Activated CD4-positive, alpha-beta T cell treated with anti-CD3 and anti-CD28 coated beads, Interleukin-2, amount 10 ng/mL, durations not matched to agents 7 days and 5 days (primary cell): ENCODE data around the gene PRRG3. TPM values are rescaled to one million over a fixed set of nuclear protein-coding genes. Genes with fewer than 3 reads are reported as not detected.

Experiments used
- CTCF ChIA-PET: fragments of 350-600 bp; sonication (Branson Sonifier 250); formaldehyde crosslinking; loops from one replicate; lab custom pipeline; 2021; ENCODE audit warnings: antibody characterized with exemption; lab: Charles Lee
- POLR2A ChIA-PET: fragments of 350-600 bp; sonication (Branson Sonifier 250); formaldehyde crosslinking; loops from one replicate; lab custom pipeline; 2021; ENCODE audit warnings: antibody characterized with exemption; lab: Charles Lee
- DNase-seq: peaks from one replicate; pipeline ENCODE4 v3.0.0-alpha.2; 2020
- H3K27ac Mint-ChIP-seq: one replicate; pipeline ENCODE4 v1.8.0; 2021; ENCODE audit warnings: mild to moderate bottlenecking, moderate library complexity, mixed read lengths
- H3K27me3 Mint-ChIP-seq: one replicate; pipeline ENCODE4 v1.8.0; 2021; ENCODE audit warnings: mixed read lengths
- H3K36me3 Mint-ChIP-seq: one replicate; pipeline ENCODE4 v1.8.0; 2021; ENCODE audit warnings: low read depth, mixed read lengths
- H3K4me1 Mint-ChIP-seq: one replicate; pipeline ENCODE4 v1.8.0; 2021; ENCODE audit warnings: mixed read lengths
- H3K4me3 Mint-ChIP-seq: one replicate; pipeline ENCODE4 v1.8.0; 2021; ENCODE audit warnings: mild to moderate bottlenecking, moderate library complexity, mixed read lengths
- H3K9me3 Mint-ChIP-seq: one replicate; pipeline ENCODE4 v1.8.0; 2021; ENCODE audit warnings: mixed read lengths
- total RNA-seq, 2 experiments: library from RNA; stranded (reverse); gene quantifications; one replicate each; pipeline ENCODE4 v1.2.3, GENCODE V29; 2021

PRRG3 gene
- total RNA-seq, 2 experiments from 2014 or later = not detected

GRCh38 chrX:151736685-151737084 is 41.4 kb downstream of the PRRG3 start:
- no peak overlapping the region for H3K27ac Mint-ChIP-seq
- no peaks in the 10 kb centered on the region for H3K9me3 Mint-ChIP-seq
- no peak for DNase-seq
- H3K4me1 Mint-ChIP-seq = no peaks in the 10 kb centered on the region
- H3K36me3 Mint-ChIP-seq = no peaks in the 10 kb centered on the region
- POLR2A ChIA-PET = no interaction called here
- no peaks in the 10 kb centered on the region for H3K27me3 Mint-ChIP-seq
- CTCF ChIA-PET = no interaction called here
- H3K4me3 Mint-ChIP-seq = no peak overlapping the region

- ChIA-PET POLR2A (no interaction called here), CTCF (no interaction called here)
- no peak overlapping the region for H3K27ac Mint-ChIP-seq
- no peak overlapping the region for H3K4me3 Mint-ChIP-seq
- H3K9me3 Mint-ChIP-seq = no peaks in the 10 kb centered on the region
- H3K27me3 Mint-ChIP-seq = no peaks in the 10 kb centered on the region
- DNase-seq = no peak
- no peaks in the 10 kb centered on the region for H3K36me3 Mint-ChIP-seq
- H3K4me1 Mint-ChIP-seq = no peaks in the 10 kb centered on the region
Measured at GRCh38 chrX:151737494-151737893, 42.2 kb downstream of the PRRG3 start.

GRCh38 chrX:151738751-151739150 is 43.5 kb downstream of the PRRG3 start:
- no peaks in the 10 kb centered on the region for H3K27me3 Mint-ChIP-seq
- ChIA-PET CTCF (no interaction called here), POLR2A (no interaction called here)
- H3K27ac Mint-ChIP-seq = no peak overlapping the region
- no peaks in the 10 kb centered on the region for H3K9me3 Mint-ChIP-seq
- no peak for DNase-seq
- H3K36me3 Mint-ChIP-seq = no peaks in the 10 kb centered on the region
- H3K4me3 Mint-ChIP-seq = no peak overlapping the region
- H3K4me1 Mint-ChIP-seq = no peaks in the 10 kb centered on the region

GRCh38 chrX:151741606-151742005 is 46.3 kb downstream of the PRRG3 start:
- Mint-ChIP-seq H3K27ac (no peak overlapping the region), H3K4me3 (no peak overlapping the region), H3K9me3 (no peaks in the 10 kb centered on the region), H3K27me3 (no peaks in the 10 kb centered on the region), H3K4me1 (no peaks in the 10 kb centered on the region), H3K36me3 (no peaks in the 10 kb centered on the region)
- ChIA-PET POLR2A (no interaction called here), CTCF (no interaction called here)
- no peak for DNase-seq

- no peaks in the 10 kb centered on the region for H3K4me1 Mint-ChIP-seq
- no peak for DNase-seq
- no peak overlapping the region for H3K4me3 Mint-ChIP-seq
- no peaks in the 10 kb centered on the region for H3K36me3 Mint-ChIP-seq
- POLR2A ChIA-PET = no interaction called here
- H3K27me3 Mint-ChIP-seq = no peaks in the 10 kb centered on the region
- H3K9me3 Mint-ChIP-seq = no peaks in the 10 kb centered on the region
- CTCF ChIA-PET = no interaction called here
- no peak overlapping the region for H3K27ac Mint-ChIP-seq
Measured at GRCh38 chrX:151742311-151742710, 47.1 kb downstream of the PRRG3 start.

GRCh38 chrX:151743651-151744470 is 48.6 kb downstream of the PRRG3 start:
- no peaks in the 10 kb centered on the region for H3K36me3 Mint-ChIP-seq
- H3K27ac Mint-ChIP-seq = no peak overlapping the region
- ChIA-PET CTCF (no interaction called here), POLR2A (no interaction called here)
- H3K27me3 Mint-ChIP-seq = no peaks in the 10 kb centered on the region
- H3K4me3 Mint-ChIP-seq = no peak overlapping the region
- DNase-seq = no peak
- H3K4me1 Mint-ChIP-seq = no peaks in the 10 kb centered on the region
- no peaks in the 10 kb centered on the region for H3K9me3 Mint-ChIP-seq

GRCh38 chrX:151745651-151746050 is 50.4 kb downstream of the PRRG3 start:
- Mint-ChIP-seq H3K27me3 (no peaks in the 10 kb centered on the region), H3K4me1 (no peaks in the 10 kb centered on the region), H3K4me3 (no peak overlapping the region), H3K36me3 (no peaks in the 10 kb centered on the region), H3K27ac (no peak overlapping the region), H3K9me3 (no peaks in the 10 kb centered on the region)
- DNase-seq = no peak
- CTCF ChIA-PET = no interaction called here
- POLR2A ChIA-PET = no interaction called here

GRCh38 chrX:151746502-151746901 is 51.2 kb downstream of the PRRG3 start:
- no peak for DNase-seq
- CTCF ChIA-PET = interaction anchor here (0.6 kb wide), 1 partner anchor 608 kb away, joined by 3 read pairs; no protein-coding TSS in a partner anchor
- Mint-ChIP-seq H3K36me3 (no peaks in the 10 kb centered on the region), H3K4me1 (no peaks in the 10 kb centered on the region), H3K27ac (no peak overlapping the region), H3K9me3 (no peaks in the 10 kb centered on the region), H3K27me3 (no peaks in the 10 kb centered on the region), H3K4me3 (no peak overlapping the region)
- POLR2A ChIA-PET = no interaction called here

- DNase-seq = no peak
- no peak overlapping the region for H3K27ac Mint-ChIP-seq
- no peaks in the 10 kb centered on the region for H3K27me3 Mint-ChIP-seq
- H3K36me3 Mint-ChIP-seq = no peaks in the 10 kb centered on the region
- H3K9me3 Mint-ChIP-seq = no peaks in the 10 kb centered on the region
- POLR2A ChIA-PET = no interaction called here
- CTCF ChIA-PET = interaction anchor here (0.6 kb wide), 2 partner anchors 50 to 668 kb away, joined by 4 to 6 read pairs; no protein-coding TSS in a partner anchor
- H3K4me1 Mint-ChIP-seq = no peaks in the 10 kb centered on the region
- no peak overlapping the region for H3K4me3 Mint-ChIP-seq
Measured at GRCh38 chrX:151750511-151750910, 55.3 kb downstream of the PRRG3 start.

- H3K36me3 Mint-ChIP-seq = no peaks in the 10 kb centered on the region
- POLR2A ChIA-PET = interaction anchor here (0.6 kb wide), 1 partner anchor 318 kb away, joined by 6 read pairs; no protein-coding TSS in a partner anchor
- H3K27ac Mint-ChIP-seq = no peak overlapping the region
- H3K4me3 Mint-ChIP-seq = no peak overlapping the region
- no peaks in the 10 kb centered on the region for H3K9me3 Mint-ChIP-seq
- no peak for DNase-seq
- CTCF ChIA-PET = interaction anchor here (1.2 kb wide), 2 partner anchors 26 to 880 kb away, joined by 3 read pairs; no protein-coding TSS in a partner anchor
- H3K27me3 Mint-ChIP-seq = no peaks in the 10 kb centered on the region
- H3K4me1 Mint-ChIP-seq = no peaks in the 10 kb centered on the region
Measured at GRCh38 chrX:151752847-151753246, 57.6 kb downstream of the PRRG3 start.

GRCh38 chrX:151753313-151754046 is 58.2 kb downstream of the PRRG3 start:
- Mint-ChIP-seq H3K4me3 (no peak overlapping the region), H3K9me3 (no peaks in the 10 kb centered on the region), H3K4me1 (no peaks in the 10 kb centered on the region), H3K27ac (no peak overlapping the region), H3K36me3 (no peaks in the 10 kb centered on the region), H3K27me3 (no peaks in the 10 kb centered on the region)
- POLR2A ChIA-PET = interaction anchor here (0.6 kb wide), 1 partner anchor 317 kb away, joined by 6 read pairs; no protein-coding TSS in a partner anchor
- peak; percentile 7 for DNase-seq
- CTCF ChIA-PET = interaction anchor here (1.2 kb wide), 1 partner anchor 879 kb away, joined by 3 read pairs; no protein-coding TSS in a partner anchor

GRCh38 chrX:151754047-151754429 is 58.8 kb downstream of the PRRG3 start:
- no peak for DNase-seq
- Mint-ChIP-seq H3K4me1 (no peaks in the 10 kb centered on the region), H3K4me3 (no peak overlapping the region), H3K27me3 (no peaks in the 10 kb centered on the region), H3K9me3 (no peaks in the 10 kb centered on the region), H3K27ac (no peak overlapping the region), H3K36me3 (no peaks in the 10 kb centered on the region)
- CTCF ChIA-PET = no interaction called here
- POLR2A ChIA-PET = no interaction called here

GRCh38 chrX:151754641-151755215 is 59.5 kb downstream of the PRRG3 start:
- Mint-ChIP-seq H3K9me3 (no peaks in the 10 kb centered on the region), H3K27ac (no peak overlapping the region), H3K36me3 (no peaks in the 10 kb centered on the region), H3K4me1 (no peaks in the 10 kb centered on the region), H3K27me3 (no peaks in the 10 kb centered on the region), H3K4me3 (no peak overlapping the region)
- no peak for DNase-seq
- CTCF ChIA-PET = no interaction called here
- POLR2A ChIA-PET = no interaction called here
